CD14-positive monocyte (primary cell): ENCODE results near the gene IGF1. TPM values are rescaled to one million over a fixed set of nuclear protein-coding genes. Genes with fewer than 3 reads are reported as not detected.

Experiments
- DNase-seq, 3 donors: peaks; one replicate each; pipeline ENCODE4 v3.0.0-alpha.2; 2011 to 2022
- H2AFZ ChIP-seq: 2 replicates; pipeline ENCODE4 v1.6.0; 2012; ENCODE audit warnings: mild to moderate bottlenecking, low read depth, low read length, inconsistent platforms; ENCODE audit not compliant: insufficient read depth, poor library complexity, severe bottlenecking
- H3K27ac ChIP-seq, 2 donors: 1 replicate in 1 of 2; 2 replicates in 1 of 2; pipeline ENCODE4 v1.5.1; 2012 to 2013; ENCODE audit warnings: low read length in 2 of 2, control low read depth in 1 of 2, inconsistent platforms in 1 of 2, low read depth in 1 of 2, mild to moderate bottlenecking in 1 of 2
- H3K27me3 ChIP-seq, 2 donors: one replicate each; pipeline versions ENCODE4 v1.6.0 to v1.6.1; 2011 to 2013; ENCODE audit warnings: low read length in 2 of 2; ENCODE audit not compliant: control insufficient read depth in 2 of 2, insufficient read depth in 2 of 2
- H3K36me3 ChIP-seq, 2 donors: replicated peaks in 1 of 2; 1 replicate in 1 of 2; 2 replicates in 1 of 2; pipeline versions ENCODE4 v1.5.1 to v1.6.1; 2012 to 2013; ENCODE audit warnings: low read length in 2 of 2, control low read depth in 1 of 2, inconsistent platforms in 1 of 2, mild to moderate bottlenecking in 1 of 2; ENCODE audit not compliant: insufficient read depth in 2 of 2, control insufficient read depth in 1 of 2
- H3K4me1 ChIP-seq, 2 donors: 1 replicate in 1 of 2; 2 replicates in 1 of 2; pipeline versions ENCODE4 v1.5.1 to v1.6.1; 2012 to 2013; ENCODE audit warnings: low read length in 2 of 2, control low read depth in 1 of 2, inconsistent platforms in 1 of 2, mild to moderate bottlenecking in 1 of 2, moderate library complexity in 1 of 2; ENCODE audit not compliant: insufficient read depth in 2 of 2, control insufficient read depth in 1 of 2
- H3K4me2 ChIP-seq: replicated peaks from 2 replicates; pipeline ENCODE3; 2012; ENCODE audit warnings: low read length, moderate library complexity, mild to moderate bottlenecking; ENCODE audit not compliant: poor library complexity, severe bottlenecking; ENCODE audit errors: extremely low read depth
- H3K4me3 ChIP-seq, 3 experiments: fragments of 200-600 bp in 1 of 3; sonication (generic) in 1 of 3; replicated peaks in 1 of 3; 1 replicate in 2 of 3; 2 replicates in 1 of 3; pipeline ENCODE4 v1.5.1; 2011 to 2013; ENCODE audit warnings: low read length in 3 of 3, mild to moderate bottlenecking in 3 of 3, control low read depth in 2 of 3, low read depth in 2 of 3, inconsistent platforms in 1 of 3, moderate library complexity in 1 of 3
- H3K79me2 ChIP-seq: 2 replicates; pipeline ENCODE4 v1.6.0; 2012; ENCODE audit warnings: mild to moderate bottlenecking, control low read depth, inconsistent platforms, low read length, moderate library complexity; ENCODE audit not compliant: insufficient read depth
- H3K9ac ChIP-seq: 2 replicates; pipeline ENCODE4 v1.6.0; 2017; ENCODE audit warnings: low read length, mild to moderate bottlenecking; ENCODE audit not compliant: insufficient read depth, poor library complexity, severe bottlenecking
- H3K9me3 ChIP-seq, 2 donors: replicated peaks in 1 of 2; 1 replicate in 1 of 2; 2 replicates in 1 of 2; pipeline versions ENCODE4 v1.5.1 to v1.6.1; 2012 to 2013; ENCODE audit warnings: low read length in 2 of 2, control low read depth in 1 of 2; ENCODE audit not compliant: control insufficient read depth in 1 of 2, insufficient read depth in 1 of 2
- H4K20me1 ChIP-seq: 2 replicates; pipeline ENCODE4 v1.6.0; 2012; ENCODE audit warnings: mild to moderate bottlenecking, low read length, control low read depth, moderate library complexity; ENCODE audit not compliant: insufficient read depth
- H3K27ac Mint-ChIP-seq, 7 donors: one replicate each; pipeline ENCODE4 v1.8.0; 2020; ENCODE audit warnings: mild to moderate bottlenecking in 7 of 7, mixed read lengths in 7 of 7, moderate library complexity in 6 of 7, inconsistent platforms in 2 of 7
- H3K27me3 Mint-ChIP-seq, 3 donors: one replicate each; pipeline ENCODE4 v1.8.0; 2021 to 2022; ENCODE audit warnings: low read depth in 3 of 3, mild to moderate bottlenecking in 3 of 3, mixed read lengths in 3 of 3, moderate library complexity in 3 of 3, inconsistent platforms in 1 of 3
- H3K36me3 Mint-ChIP-seq, 2 donors: one replicate each; pipeline ENCODE4 v1.8.0; 2020; ENCODE audit warnings: mixed read lengths in 2 of 2, inconsistent platforms in 1 of 2, mild to moderate bottlenecking in 1 of 2
- H3K4me1 Mint-ChIP-seq: one replicate; pipeline ENCODE4 v1.8.0; 2020; ENCODE audit warnings: mild to moderate bottlenecking, mixed read lengths
- H3K4me3 Mint-ChIP-seq, 2 donors: one replicate each; pipeline ENCODE4 v1.8.0; 2020; ENCODE audit warnings: mild to moderate bottlenecking in 2 of 2, mixed read lengths in 2 of 2, moderate library complexity in 1 of 2
- H3K9me3 Mint-ChIP-seq, 7 donors: one replicate each; pipeline ENCODE4 v1.8.0; 2020 to 2022; ENCODE audit warnings: mixed read lengths in 7 of 7, mild to moderate bottlenecking in 6 of 7, moderate library complexity in 6 of 7, inconsistent platforms in 2 of 7
- WGBS: methylation state at CpG from one replicate; pipeline ENCODE4 v1.1.5; 2013; ENCODE audit warnings: missing lambda C conversion rate; ENCODE audit not compliant: insufficient coverage; 5-methylcytosine and 5-hydroxymethylcytosine counted together
- intact Hi-C, 2 donors: fragments of 100-400 bp; cut with micrococcal nuclease; formaldehyde crosslinking; loops; one replicate each; pipeline versions ENCODE4 v1.15.0 to v1.15.1; 2023
- polyA plus RNA-seq, 3 donors: library from polyadenylated mRNA; depleted of rRNA in 1 of 3; unstranded in 2 of 3; stranded (reverse) in 1 of 3; fragments of 300-500 nt in 2 of 3; fragments of >200 nt in 1 of 3; fragmentation: Illumina TruSeq in 2 of 3; gene quantifications; 1 replicate in 2 of 3; 2 replicates in 1 of 3; pipeline ENCODE4 v1.2.3, GENCODE V29; 2012 to 2021
- TF ChIP-seq, protein P1 (sequence below): fragments of 200-600 bp; IDR thresholded peaks from one replicate; pipeline ENCODE4 v1.8.0; 2022; ENCODE audit warnings: antibody characterized with exemption, mild to moderate bottlenecking

IGF1 gene
- polyA plus RNA-seq, 3 donors = not detected

DNA sequence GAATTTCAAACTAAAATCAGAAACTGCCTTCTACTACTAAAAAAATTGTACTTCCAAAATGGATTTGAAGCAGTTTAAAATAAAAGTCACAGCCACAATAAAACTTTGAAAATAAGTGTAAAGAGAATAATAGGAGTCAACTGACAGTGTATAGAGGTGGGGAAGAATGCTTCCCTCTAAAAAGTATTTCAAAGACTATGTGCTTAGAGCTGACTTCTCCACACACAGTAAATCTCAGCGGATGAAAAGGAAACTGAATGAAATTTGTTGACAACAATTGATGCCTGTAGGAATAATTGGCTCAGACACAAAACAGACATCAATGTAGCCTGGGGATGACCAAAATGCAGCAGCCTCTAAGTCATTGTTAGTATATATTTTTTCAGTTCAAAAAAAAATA lies 7.9 kb downstream of the IGF1 start:
- peaks cover 5 to 7% (median 6%) of the 10 kb centered on the region in 3 donors for H3K27me3 Mint-ChIP-seq

DNA sequence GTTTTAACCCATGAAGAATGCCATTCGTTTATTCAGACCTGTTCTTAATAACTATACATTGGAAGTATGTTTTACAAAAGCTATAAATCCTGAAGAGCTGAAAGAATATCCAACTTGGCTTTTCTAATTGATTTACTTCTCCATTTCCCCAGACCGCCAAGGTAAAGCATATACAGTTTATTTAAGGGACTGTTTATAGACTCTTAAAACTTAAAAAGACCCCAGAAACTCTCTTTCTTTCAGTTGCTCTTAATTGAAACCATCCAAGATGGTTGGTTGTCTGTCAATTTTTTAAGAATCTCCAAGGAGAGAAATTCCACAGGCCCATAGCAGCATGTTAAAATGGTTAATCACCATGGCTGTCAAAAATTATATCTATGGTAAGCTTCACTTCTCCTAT lies 8.8 kb downstream of the IGF1 start:
- DNase-seq = no peak
- Histone ChIP-seq H3K79me2 (no peaks in the 10 kb centered on the region), H3K4me3 (no peak overlapping the region), H3K27ac (no peak overlapping the region), H3K36me3 (no peaks in the 10 kb centered on the region), H3K4me2 (no peak overlapping the region), H4K20me1 (no peaks in the 10 kb centered on the region), H3K27me3 (no peaks in the 10 kb centered on the region), H2AFZ (no peak overlapping the region), H3K9ac (no peak overlapping the region), H3K4me1 (no peaks in the 10 kb centered on the region), H3K9me3 (no peaks in the 10 kb centered on the region)
- no CpG with 5 or more reads among the region's 2 CpGs for WGBS
- H3K36me3 Mint-ChIP-seq = no peaks in the 10 kb centered on the region
- TF ChIP-seq, protein P1, sequence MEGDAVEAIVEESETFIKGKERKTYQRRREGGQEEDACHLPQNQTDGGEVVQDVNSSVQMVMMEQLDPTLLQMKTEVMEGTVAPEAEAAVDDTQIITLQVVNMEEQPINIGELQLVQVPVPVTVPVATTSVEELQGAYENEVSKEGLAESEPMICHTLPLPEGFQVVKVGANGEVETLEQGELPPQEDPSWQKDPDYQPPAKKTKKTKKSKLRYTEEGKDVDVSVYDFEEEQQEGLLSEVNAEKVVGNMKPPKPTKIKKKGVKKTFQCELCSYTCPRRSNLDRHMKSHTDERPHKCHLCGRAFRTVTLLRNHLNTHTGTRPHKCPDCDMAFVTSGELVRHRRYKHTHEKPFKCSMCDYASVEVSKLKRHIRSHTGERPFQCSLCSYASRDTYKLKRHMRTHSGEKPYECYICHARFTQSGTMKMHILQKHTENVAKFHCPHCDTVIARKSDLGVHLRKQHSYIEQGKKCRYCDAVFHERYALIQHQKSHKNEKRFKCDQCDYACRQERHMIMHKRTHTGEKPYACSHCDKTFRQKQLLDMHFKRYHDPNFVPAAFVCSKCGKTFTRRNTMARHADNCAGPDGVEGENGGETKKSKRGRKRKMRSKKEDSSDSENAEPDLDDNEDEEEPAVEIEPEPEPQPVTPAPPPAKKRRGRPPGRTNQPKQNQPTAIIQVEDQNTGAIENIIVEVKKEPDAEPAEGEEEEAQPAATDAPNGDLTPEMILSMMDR = no peak
- H3K27ac Mint-ChIP-seq = no peak overlapping the region
- peaks cover 0 to 1% (median 0%) of the 10 kb centered on the region in 7 donors for H3K9me3 Mint-ChIP-seq
- H3K4me3 Mint-ChIP-seq = no peak overlapping the region
- H3K27me3 Mint-ChIP-seq = peaks cover 5 to 7% (median 6%) of the 10 kb centered on the region in 3 donors
- no peaks in the 10 kb centered on the region for H3K4me1 Mint-ChIP-seq
- intact Hi-C loops = loop anchor here in 1 of 2 donors (5.0 kb wide), 1 partner anchor 51 kb away; no protein-coding TSS in a partner anchor

More for the DNA sequence above, 7.9 kb downstream of the IGF1 start:
- Histone ChIP-seq H3K27ac (no peak overlapping the region), H3K79me2 (no peaks in the 10 kb centered on the region), H3K36me3 (no peaks in the 10 kb centered on the region), H3K27me3 (no peaks in the 10 kb centered on the region), H3K9ac (no peak overlapping the region), H3K9me3 (no peaks in the 10 kb centered on the region), H3K4me1 (no peaks in the 10 kb centered on the region), H3K4me2 (no peak overlapping the region), H2AFZ (no peak overlapping the region), H4K20me1 (no peaks in the 10 kb centered on the region), H3K4me3 (no peak overlapping the region)
- Mint-ChIP-seq H3K4me1 (no peaks in the 10 kb centered on the region), H3K27ac (no peak overlapping the region), H3K9me3 (peaks cover 0 to 1% (median 0%) of the 10 kb centered on the region in 7 donors), H3K4me3 (no peak overlapping the region), H3K36me3 (no peaks in the 10 kb centered on the region)
- intact Hi-C loops = loop anchor here in 1 of 2 donors (5.0 kb wide), 1 partner anchor 50 kb away; no protein-coding TSS in a partner anchor
- TF ChIP-seq, protein P1 = no peak
- no CpG with 5 or more reads among the region's 1 CpG for WGBS
- DNase-seq = no peak
